Breast epithelium (tissue), 3 donors: ENCODE measurements around the gene ZNF710.

Experiments used
- POLR2A ChIP-seq: fragments of 450-650 bp; IDR thresholded peaks from one replicate; pipeline ENCODE4 v1.6.1; 2016; ENCODE audit warnings: antibody characterized with exemption, mild to moderate bottlenecking, moderate library complexity
- POLR2AphosphoS5 ChIP-seq, 3 donors: sonication (generic); formaldehyde crosslinking; IDR thresholded peaks; one replicate each; pipeline ENCODE4 v1.6.1; 2017; ENCODE audit warnings: antibody characterized with exemption in 3 of 3
- TF ChIP-seq, protein P1 (sequence below), 3 donors: fragments of 450-650 bp; IDR thresholded peaks; one replicate each; pipeline ENCODE4 v1.5.1; 2016 to 2017; ENCODE audit warnings: antibody characterized with exemption in 3 of 3, mild to moderate bottlenecking in 3 of 3, moderate library complexity in 3 of 3

DNA sequence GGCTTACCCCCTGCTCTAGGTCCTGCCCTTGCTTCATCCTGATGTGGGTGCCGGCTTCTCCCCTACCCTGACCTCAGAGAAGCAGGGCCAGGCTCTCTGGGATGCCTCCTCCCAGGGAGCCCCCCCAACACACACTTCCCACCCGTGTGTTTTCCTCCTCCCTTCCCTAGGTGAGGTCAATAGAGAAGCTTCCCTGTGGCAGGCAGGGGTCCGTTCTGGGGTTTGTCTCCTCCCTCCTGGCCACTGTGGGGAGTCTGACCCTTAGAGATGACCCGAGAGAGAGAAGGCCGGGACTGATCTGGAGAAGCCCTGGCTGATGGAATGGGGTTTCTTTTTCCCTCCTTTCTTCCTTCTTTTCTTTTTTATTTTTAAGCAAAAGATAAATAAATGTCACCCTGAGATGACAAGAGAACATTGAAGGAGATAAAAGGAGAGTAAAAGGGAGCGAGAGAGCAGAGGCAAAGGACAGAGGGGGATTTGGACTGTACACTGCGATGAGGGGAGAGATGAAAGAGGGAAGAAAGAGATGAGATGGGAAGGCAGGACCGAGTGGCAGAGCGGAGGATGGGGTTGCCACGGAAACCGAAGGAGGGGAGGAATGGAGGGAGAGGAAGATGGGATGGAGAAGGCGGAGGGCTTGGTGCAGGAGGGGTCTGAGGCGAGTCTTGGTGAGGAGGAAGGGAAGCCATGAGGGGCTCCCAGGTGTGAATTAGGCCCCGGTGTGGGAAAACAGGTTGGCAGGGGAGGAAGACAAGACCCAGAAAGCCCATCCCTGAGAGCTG, 52.8 kb downstream of the ZNF710 start:
- TF ChIP-seq, protein P1, sequence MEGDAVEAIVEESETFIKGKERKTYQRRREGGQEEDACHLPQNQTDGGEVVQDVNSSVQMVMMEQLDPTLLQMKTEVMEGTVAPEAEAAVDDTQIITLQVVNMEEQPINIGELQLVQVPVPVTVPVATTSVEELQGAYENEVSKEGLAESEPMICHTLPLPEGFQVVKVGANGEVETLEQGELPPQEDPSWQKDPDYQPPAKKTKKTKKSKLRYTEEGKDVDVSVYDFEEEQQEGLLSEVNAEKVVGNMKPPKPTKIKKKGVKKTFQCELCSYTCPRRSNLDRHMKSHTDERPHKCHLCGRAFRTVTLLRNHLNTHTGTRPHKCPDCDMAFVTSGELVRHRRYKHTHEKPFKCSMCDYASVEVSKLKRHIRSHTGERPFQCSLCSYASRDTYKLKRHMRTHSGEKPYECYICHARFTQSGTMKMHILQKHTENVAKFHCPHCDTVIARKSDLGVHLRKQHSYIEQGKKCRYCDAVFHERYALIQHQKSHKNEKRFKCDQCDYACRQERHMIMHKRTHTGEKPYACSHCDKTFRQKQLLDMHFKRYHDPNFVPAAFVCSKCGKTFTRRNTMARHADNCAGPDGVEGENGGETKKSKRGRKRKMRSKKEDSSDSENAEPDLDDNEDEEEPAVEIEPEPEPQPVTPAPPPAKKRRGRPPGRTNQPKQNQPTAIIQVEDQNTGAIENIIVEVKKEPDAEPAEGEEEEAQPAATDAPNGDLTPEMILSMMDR (IDR thresholded peaks at IDR 0.05): no peak
- TF ChIP-seq POLR2AphosphoS5 (IDR thresholded peaks at IDR 0.05): no peak
- TF ChIP-seq POLR2A: no peak
